Esophagus muscularis mucosa (tissue), 4 donors: ENCODE data around the gene PNCK. TPM values are rescaled to one million over a fixed set of nuclear protein-coding genes. Genes with fewer than 3 reads are reported as not detected.

Experiments used
- DNase-seq: peaks from one replicate; pipeline ENCODE4 v3.0.0-alpha.2; 2017; ENCODE audit errors: extremely low spot score
- H3K27ac ChIP-seq, 4 donors: fragments of 200-600 bp; sonication (generic); replicated peaks in 1 of 4; 1 replicate in 3 of 4; 2 replicates in 1 of 4; pipeline ENCODE4 v1.5.1; 2016 to 2019; ENCODE audit warnings: mild to moderate bottlenecking in 1 of 4
- H3K27me3 ChIP-seq, 4 donors: fragments of 200-600 bp; sonication (generic); one replicate each; pipeline versions ENCODE4 v1.5.1 to v1.6.0; 2016 to 2019
- H3K36me3 ChIP-seq, 4 donors: fragments of 200-600 bp; sonication (generic); one replicate each; pipeline ENCODE4 v1.5.1; 2016 to 2019
- H3K4me1 ChIP-seq, 4 donors: fragments of 200-600 bp; sonication (generic); one replicate each; pipeline ENCODE4 v1.5.1; 2016 to 2019
- H3K4me3 ChIP-seq, 4 donors: fragments of 200-600 bp; sonication (generic); 1 replicate in 2 of 4; 2 replicates in 2 of 4; pipeline ENCODE4 v1.5.1; 2016 to 2019; ENCODE audit warnings: mild to moderate bottlenecking in 4 of 4, moderate library complexity in 1 of 4
- H3K9me3 ChIP-seq, 4 donors: fragments of 200-600 bp; sonication (generic); 1 replicate in 3 of 4; 2 replicates in 1 of 4; pipeline ENCODE4 v1.5.1; 2016 to 2019
- CTCF ChIP-seq, 3 experiments: fragments of 200-600 bp in 2 of 3; fragments of 450-650 bp in 1 of 3; sonication (generic) in 2 of 3; IDR thresholded peaks; one replicate each; pipeline ENCODE4 v1.5.1; 2017 to 2019; ENCODE audit warnings: antibody characterized with exemption in 3 of 3, mild to moderate bottlenecking in 2 of 3, moderate library complexity in 1 of 3
- EP300 ChIP-seq: sonication (generic); formaldehyde crosslinking; IDR thresholded peaks from one replicate; pipeline ENCODE4 v1.6.1; 2017; ENCODE audit warnings: antibody characterized with exemption
- POLR2A ChIP-seq: fragments of 450-650 bp; IDR thresholded peaks from one replicate; pipeline ENCODE4 v1.6.1; 2017; ENCODE audit warnings: antibody characterized with exemption, moderate library complexity, mild to moderate bottlenecking, low read depth
- POLR2AphosphoS5 ChIP-seq, 2 donors: sonication (generic); formaldehyde crosslinking; IDR thresholded peaks; one replicate each; pipeline ENCODE4 v1.6.1; 2017; ENCODE audit warnings: antibody characterized with exemption in 2 of 2
- WGBS: methylation state at CpG from one replicate; pipeline ENCODE4 v1.1.5; 2018; 5-methylcytosine and 5-hydroxymethylcytosine counted together
- intact Hi-C: fragments of 100-400 bp; cut with DNase I; formaldehyde crosslinking; loops from one replicate; pipeline ENCODE4 v1.15.1; 2023
- small RNA-seq, 3 donors: library from RNA; depleted of rRNA; stranded (forward); fragments of <200 nt; gene quantifications; one replicate each; pipeline ENCODE3, GENCODE V24; 2016
- total RNA-seq, 4 donors: library from RNA; depleted of rRNA; stranded (reverse); fragments of >200 nt; gene quantifications; one replicate each; pipeline versions ENCODE4 v1.1.0 to v1.2.1, GENCODE V29; 2016

The PNCK gene
- total RNA-seq, 4 donors from 2014 or later = 20.5 to 67.8 (median 26.0) TPM

- intact Hi-C loops = no loop called here
- Histone ChIP-seq H3K4me1 (no peaks in the 10 kb centered on the region), H3K9me3 (no peaks in the 10 kb centered on the region), H3K36me3 (no peaks in the 10 kb centered on the region), H3K4me3 (no peak overlapping the region), H3K27me3 (peaks cover 0 to 25% (median 3%) of the 10 kb centered on the region in 4 donors), H3K27ac (no peak overlapping the region)
- TF ChIP-seq POLR2A (no peak), CTCF (IDR thresholded peaks at IDR 0.05) (no peak), EP300 (no peak), POLR2AphosphoS5 (IDR thresholded peaks at IDR 0.05) (no peak)
- DNase-seq = no peak
- 86% methylated on average over 12 of the region's 16 CpGs for WGBS
These were observed 50.1 kb downstream of the PNCK start for GRCh38 chrX:153623310-153624029.

GRCh38 chrX:153622661-153623309 is 50.8 kb downstream of the PNCK start:
- TF ChIP-seq POLR2A (no peak), EP300 (no peak), CTCF (IDR thresholded peaks at IDR 0.05) (no peak), POLR2AphosphoS5 (IDR thresholded peaks at IDR 0.05) (no peak)
- WGBS = 68% methylated on average over 16 of the region's 17 CpGs
- H3K4me3 ChIP-seq = no peak overlapping the region
- H3K36me3 ChIP-seq = no peaks in the 10 kb centered on the region
- no peak for DNase-seq
- peaks cover 0 to 25% (median 3%) of the 10 kb centered on the region in 4 donors for H3K27me3 ChIP-seq
- H3K27ac ChIP-seq = no peak overlapping the region
- no peaks in the 10 kb centered on the region for H3K4me1 ChIP-seq
- H3K9me3 ChIP-seq = no peaks in the 10 kb centered on the region
- intact Hi-C loops = no loop called here

- Histone ChIP-seq H3K9me3 (no peaks in the 10 kb centered on the region), H3K4me1 (no peaks in the 10 kb centered on the region), H3K27ac (no peak overlapping the region), H3K4me3 (no peak overlapping the region), H3K36me3 (no peaks in the 10 kb centered on the region), H3K27me3 (peaks cover 0 to 25% (median 3%) of the 10 kb centered on the region in 4 donors)
- DNase-seq = no peak
- TF ChIP-seq POLR2AphosphoS5 (IDR thresholded peaks at IDR 0.05) (no peak), EP300 (no peak), CTCF (IDR thresholded peaks at IDR 0.05) (no peak), POLR2A (no peak)
- intact Hi-C loops = no loop called here
- 88% methylated on average over 27 of the region's 27 CpGs for WGBS
These were observed 51.5 kb downstream of the PNCK start for GRCh38 chrX:153621949-153622598.

GRCh38 chrX:153620576-153620975 is 53.0 kb downstream of the PNCK start:
- Histone ChIP-seq H3K36me3 (no peaks in the 10 kb centered on the region), H3K27ac (no peak overlapping the region), H3K4me3 (no peak overlapping the region), H3K27me3 (peaks cover 0 to 26% (median 3%) of the 10 kb centered on the region in 4 donors), H3K9me3 (no peaks in the 10 kb centered on the region), H3K4me1 (no peaks in the 10 kb centered on the region)
- WGBS = 76% methylated on average over 5 of the region's 5 CpGs
- DNase-seq = no peak
- intact Hi-C loops = no loop called here
- TF ChIP-seq EP300 (no peak), CTCF (IDR thresholded peaks at IDR 0.05) (no peak), POLR2AphosphoS5 (IDR thresholded peaks at IDR 0.05) (no peak), POLR2A (no peak)

Small RNAs within 50 kb of the gene (small RNA-seq; reads per million reads assigned to genes)
- gene RN7SL687P = 0 reads per million in 3 donors

Other genes starting within 250 kb of the PNCK start
- gene TREX2, start 227.8 kb downstream of the PNCK start, total RNA-seq = 1 to 10 TPM in 2 of 4 donors, under 1 TPM in 1, not detected in 1; 0.78 to 2.3 (median 1.2) TPM
- gene HAUS7, start 203.2 kb downstream of the PNCK start, total RNA-seq = 10 to 100 TPM; 23.4 to 25.8 (median 24.2) TPM
- gene BGN, start 178.8 kb downstream of the PNCK start, total RNA-seq = 10 to 100 TPM; 16.6 to 77.8 (median 21.5) TPM
- gene ATP2B3, start 156.2 kb downstream of the PNCK start, total RNA-seq = under 1 TPM; under 0.01 to 0.33 (median 0.21) TPM
- 10 to 100 TPM; 38.6 to 58.3 (median 49.8) TPM for gene CCNQ, start 74.7 kb downstream of the PNCK start, total RNA-seq
- not detected for gene DUSP9, start 26.6 kb downstream of the PNCK start, total RNA-seq
- gene SLC6A8, start 14.1 kb upstream of the PNCK start, total RNA-seq = 10 to 100 TPM; 41.7 to 62.3 (median 45.6) TPM
- 100 to 1,000 TPM in 2 of 4 donors, 10 to 100 TPM in 2; 76.4 to 129 (median 101) TPM for gene BCAP31, start 50.6 kb upstream of the PNCK start, total RNA-seq
- 10 to 100 TPM; 18.4 to 36.2 (median 25.1) TPM for gene ABCD1, start 51.0 kb upstream of the PNCK start, total RNA-seq
- 10 to 100 TPM in 3 of 4 donors, 1 to 10 TPM in 1; 6.1 to 21.9 (median 17.6) TPM for gene PLXNB3, start 90.4 kb upstream of the PNCK start, total RNA-seq
- 1 to 10 TPM in 2 of 4 donors, under 1 TPM in 2; 0.52 to 2.2 (median 1.1) TPM for gene SRPK3, start 107.2 kb upstream of the PNCK start, total RNA-seq
- 10 to 100 TPM; 52.3 to 76.3 (median 70.3) TPM for gene IDH3G, start 120.6 kb upstream of the PNCK start, total RNA-seq
- gene SSR4, start 120.9 kb upstream of the PNCK start, total RNA-seq = 100 to 1,000 TPM; 100 to 115 (median 109) TPM
- 10 to 100 TPM; 20.0 to 48.4 (median 36.9) TPM for gene PDZD4, start 156.7 kb upstream of the PNCK start, total RNA-seq
- gene L1CAM, start 212.4 kb upstream of the PNCK start, total RNA-seq = 10 to 100 TPM; 22.4 to 47.9 (median 30.0) TPM
- 1 to 10 TPM; 1.2 to 7.6 (median 4.5) TPM for gene AVPR2, start 230.9 kb upstream of the PNCK start, total RNA-seq